ENCODE measurements around the gene LRRC55. TPM values are rescaled to one million over a fixed set of nuclear protein-coding genes. Genes with fewer than 3 reads are reported as not detected.
A peak's percentile ranks its signal among the peaks of the same experiment; 100 is the strongest.
"Not testable (repeated sequence)": the region's sequence is repeated elsewhere in the genome, so short reads cannot be mapped to it uniquely, and the experiment has no call there.

Gene LRRC55
- total RNA-seq, 1 donor from 2014 or later, result 0.72 TPM

DNA sequence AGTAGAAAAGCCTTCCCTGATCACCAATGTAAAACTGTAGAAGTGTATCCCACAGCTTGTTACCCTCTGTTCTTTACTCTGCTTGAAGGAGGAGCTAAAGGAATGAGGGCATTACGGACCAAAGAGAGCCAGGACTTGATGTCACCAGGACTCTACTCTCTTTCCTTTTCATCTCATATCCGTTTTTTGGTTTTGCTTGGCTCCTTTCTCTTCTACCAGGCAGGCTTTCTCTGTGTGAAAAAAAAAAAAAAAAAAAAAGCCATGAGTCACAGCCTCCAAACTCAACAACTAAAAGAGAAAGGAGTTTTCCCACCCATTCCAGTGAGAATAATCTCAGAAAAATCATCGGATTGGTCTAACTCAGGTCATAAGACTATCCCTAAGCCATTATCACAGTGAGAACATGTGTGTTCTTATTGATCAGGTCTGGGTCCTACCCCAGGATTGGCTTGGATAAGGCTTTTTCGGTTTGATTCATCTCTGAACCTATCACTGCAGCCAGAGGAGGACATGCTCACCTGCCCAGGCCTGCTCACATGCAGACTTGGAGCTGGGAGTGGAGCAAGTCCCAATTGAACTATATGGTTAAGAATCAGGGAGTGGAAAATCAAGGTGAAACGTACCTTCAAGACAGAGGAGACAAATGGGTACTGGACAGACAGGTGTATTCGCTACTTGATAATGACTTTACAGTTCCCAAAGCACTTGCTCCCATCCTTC, 19.4 kb upstream of the LRRC55 start:
- DNase-seq, result no peak

DNA sequence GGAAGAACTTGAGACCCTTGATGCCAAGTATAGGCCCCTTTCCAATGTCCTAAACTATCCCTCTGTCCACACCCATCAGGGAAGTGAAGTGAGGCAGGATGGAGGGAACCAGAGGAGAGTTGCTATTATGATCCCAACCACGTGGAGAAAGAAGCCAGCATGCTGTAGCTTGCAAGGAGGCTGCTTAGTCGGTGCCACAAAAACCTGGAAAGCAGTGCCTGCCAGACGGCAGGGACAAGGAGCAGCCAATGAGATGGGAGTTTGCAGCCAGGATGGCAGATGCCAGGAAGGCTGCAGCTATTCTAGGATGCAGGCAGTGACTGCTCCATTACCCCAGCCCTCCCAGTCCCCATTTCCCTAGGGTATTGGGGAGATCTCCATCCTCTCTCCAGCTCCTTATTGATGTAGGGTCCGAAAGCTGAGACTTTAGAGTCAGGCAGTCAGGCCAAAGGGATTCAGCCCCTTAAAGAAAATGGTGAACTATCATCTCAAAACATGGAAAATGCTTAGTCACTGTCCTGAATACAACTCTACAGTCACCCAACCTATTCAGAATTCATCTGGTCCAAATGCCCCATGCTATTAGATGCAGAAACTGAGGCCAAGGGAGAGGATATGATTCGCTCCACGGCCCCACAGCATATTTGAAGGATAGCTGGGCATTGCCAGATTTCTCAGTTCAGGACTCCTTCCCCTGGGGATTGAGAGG, 18.4 kb upstream of the LRRC55 start:
- DNase-seq, result no peak

DNA sequence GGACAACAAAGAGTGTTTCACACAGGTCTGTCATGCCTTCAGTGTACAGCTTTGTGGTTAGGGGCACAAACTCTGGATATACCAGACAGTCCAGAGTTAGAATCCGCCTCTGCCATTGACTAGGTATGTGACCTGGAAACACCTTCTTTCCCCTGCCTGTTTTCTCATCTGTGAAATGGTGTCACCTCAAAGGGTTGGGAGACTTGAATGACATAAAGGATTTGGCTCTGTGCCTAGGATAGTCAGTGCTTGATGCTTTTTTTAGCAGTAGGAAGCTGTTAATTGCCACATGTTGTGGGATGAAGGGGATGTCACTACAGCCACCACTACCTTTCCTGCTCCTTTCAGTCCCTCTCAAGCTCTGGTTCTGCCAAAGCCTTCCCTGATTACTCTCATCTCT, 17.4 kb upstream of the LRRC55 start:
- DNase-seq, result no peak

DNA sequence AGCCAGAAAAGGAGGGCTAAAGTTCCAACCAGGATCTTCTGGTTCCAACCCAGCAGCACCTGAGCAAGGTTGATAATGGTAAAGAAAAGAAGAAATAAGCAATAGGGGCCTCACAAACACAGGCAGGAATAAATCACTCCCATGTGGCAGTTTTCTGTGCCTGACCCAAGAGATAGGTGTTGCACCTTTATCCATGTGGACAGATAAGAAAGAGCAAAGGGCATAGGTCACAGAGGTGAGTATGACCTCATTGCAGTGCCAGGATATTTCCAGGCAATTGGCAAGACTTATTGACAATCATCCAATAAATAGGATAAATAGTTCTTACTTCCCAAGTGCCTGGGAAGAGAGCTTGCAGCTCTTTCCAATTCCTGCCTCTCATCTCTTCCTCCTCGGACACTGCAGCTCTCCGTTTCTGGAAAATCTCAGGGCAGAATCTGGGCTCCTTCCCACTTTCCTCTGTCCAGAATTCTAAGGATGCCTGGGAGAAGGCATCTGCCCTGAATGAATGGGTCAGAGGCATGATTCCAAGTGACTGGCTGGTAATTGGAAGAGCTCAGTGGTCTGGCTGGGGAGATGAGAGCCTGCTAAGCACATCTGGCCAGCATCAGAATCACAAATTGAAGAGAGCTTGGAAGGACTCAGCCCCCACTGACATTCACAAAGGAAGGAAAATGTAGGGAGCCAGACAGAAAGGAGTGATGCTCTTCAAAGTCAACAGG, 14.5 kb upstream of the LRRC55 start:
- peak; percentile 71 for DNase-seq

DNA sequence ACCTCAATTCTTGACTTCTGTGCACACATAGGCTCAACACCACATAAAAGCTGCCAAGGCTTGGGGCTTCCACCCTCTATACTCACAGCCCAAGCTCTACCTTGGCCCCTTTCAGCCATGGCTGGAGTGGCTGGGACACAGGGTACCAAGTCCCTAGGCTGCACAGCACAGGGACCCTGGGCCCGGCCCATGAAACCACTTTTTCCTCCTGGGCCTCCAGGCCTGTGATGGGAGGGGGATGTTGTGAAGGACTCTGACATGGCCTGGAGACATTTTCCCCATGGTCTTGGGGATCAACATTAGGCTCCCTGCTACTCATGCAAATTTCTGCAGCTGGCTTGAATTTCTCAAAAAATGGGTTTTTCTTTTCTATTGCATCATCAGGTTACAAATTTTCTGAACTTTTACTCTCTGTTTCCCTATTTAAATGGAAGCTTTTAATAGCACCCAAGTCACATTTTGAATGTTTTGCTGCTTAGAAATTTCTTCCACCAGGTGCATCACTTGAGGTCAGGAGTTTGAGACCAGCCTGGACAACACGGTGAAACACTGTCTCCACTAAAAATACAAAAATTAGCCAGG, 11.9 kb upstream of the LRRC55 start:
- DNase-seq, result not testable (repeated sequence)

DNA sequence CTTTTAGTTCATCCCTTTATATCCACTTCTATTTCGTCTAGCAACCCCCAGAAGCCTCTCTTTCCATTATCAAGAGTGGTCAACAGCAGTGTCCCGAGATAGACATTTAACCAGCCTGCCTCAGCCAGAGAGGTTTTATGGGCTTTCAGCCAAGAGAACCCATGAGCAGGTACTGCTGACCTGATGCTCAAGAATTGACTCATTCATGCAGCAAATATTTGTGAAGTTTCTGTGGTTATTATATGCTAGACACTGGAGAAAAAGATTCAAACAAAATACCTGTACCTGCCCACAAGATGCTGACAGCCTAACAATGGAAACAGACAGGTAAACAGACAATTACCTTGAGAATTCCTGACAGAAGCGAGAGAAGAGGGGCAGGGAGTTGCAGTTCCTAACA, 9.7 kb upstream of the LRRC55 start:
- no peak for DNase-seq

DNA sequence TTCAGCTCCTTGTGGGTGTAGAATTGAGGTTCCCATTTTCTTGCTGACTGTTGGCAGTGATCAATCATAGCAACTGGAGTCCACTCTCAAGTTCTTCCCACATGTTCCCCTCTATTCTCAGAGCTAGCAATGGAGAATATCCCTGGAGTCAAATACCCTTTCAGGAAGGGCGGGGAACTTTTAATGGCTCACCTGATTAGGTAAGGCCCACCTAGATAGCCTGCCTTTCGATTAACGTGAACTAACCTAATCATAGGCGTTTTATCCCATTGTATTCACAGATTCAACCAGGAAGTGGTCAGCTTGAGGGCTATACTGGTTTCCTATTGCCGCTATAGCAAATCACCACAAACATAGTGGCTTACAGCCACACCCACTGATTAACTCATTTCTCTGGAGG, 7.1 kb upstream of the LRRC55 start:
- DNase-seq, result no peak

DNA sequence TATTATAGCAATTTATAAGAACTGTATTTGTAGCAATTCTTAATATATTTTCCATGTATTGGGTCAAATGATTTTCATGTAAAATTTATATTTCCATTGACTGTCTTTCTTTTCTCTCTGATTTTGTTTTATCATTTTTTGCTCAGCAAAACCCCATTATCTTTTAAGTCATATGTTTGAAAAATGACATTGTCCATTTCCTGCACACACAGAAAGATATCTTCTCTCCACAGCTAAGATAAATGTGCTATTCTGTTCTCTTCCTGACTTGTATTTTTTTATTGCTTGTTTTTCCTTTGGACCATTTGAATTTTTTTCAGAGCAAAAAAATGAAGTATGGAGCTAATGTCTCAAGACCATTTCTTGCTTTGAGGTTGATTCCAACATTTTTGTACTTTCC, 6.3 kb upstream of the LRRC55 start:
- no peak for DNase-seq

DNA sequence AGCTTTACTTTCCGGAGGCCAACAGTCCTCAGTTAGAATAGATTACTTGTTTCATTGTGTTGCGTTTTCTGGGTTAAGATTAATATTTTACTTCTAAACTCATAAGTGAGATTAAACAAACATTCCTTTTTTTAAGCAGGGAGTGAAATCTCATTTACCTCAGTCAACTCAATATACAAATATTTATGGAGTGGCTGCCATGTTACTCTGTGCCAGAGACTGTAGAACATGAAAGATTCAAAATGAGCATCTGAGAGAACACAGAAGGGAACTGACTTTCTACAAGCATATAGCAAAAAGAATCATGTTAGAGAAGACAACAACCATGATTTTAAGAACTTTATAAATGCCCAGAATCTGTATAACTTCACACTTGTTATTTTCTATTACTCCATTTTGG, 3.4 kb upstream of the LRRC55 start:
- DNase-seq, result no peak

DNA sequence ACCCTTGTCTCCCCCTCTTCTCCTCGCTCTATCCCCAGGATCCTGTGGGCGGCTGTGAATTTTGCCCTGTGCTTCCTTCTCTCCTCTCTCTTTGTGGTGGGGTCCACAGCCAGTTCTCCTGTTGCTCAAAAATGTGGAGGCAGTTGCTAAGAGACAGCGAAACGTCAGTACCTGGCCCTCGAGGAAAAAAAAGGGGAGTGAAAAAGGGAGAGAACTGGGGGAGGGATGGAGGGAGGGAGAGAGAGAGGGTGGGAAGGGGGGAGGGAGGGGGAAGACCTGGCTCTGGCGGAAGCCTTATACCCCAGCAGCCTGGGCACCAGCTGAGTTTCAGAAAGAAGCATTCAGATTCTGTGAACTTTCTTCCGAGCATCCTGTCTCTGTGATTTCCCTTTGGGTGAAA, 2.1 kb upstream of the LRRC55 start:
- DNase-seq, result no peak

DNA sequence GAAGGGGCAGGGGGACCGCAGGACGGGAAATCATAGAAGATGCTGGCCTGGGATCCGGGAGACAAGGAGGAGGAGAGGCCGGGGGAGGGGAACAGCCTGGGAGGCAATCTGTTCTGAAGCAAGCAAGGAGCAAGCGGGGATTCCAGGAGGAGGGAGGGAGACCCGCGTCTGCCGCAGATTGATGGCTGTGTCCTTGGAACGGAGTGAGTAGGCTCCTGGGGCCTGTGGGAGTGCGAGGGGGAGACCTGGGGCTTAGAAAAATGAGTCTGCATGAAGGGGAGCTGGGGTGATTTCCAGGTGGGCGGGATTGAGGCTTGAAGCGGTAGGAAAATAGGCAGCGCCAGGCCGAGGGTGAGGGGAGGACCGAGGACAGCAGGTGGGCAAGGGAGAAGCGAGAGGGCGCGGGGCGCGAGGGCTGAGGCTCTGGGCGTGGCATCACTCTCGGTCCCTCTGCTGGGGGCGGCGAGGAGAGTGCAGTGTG, 1.6 kb upstream of the LRRC55 start:
- no peak for DNase-seq

DNA sequence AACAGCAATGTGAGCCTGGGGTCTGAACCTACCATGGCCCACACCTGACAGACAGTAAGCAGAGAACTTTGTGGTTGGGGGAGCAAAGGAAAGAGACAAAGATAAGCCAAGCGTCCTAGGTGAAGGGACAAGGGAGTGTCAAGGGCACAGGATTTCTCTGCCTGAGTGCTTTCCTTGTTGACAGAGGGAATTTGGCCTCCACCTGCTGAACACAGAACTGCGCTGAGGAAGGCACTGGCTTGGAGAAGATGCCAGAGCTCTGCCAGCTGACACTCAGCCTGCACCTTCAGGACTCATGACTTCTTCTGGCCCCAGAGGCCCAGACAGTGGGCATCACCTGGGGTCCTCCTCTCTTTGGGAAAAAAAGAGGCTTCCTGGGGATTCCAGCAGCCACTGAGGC, 789 bp upstream of the LRRC55 start:
- DNase-seq, result no peak

DNA sequence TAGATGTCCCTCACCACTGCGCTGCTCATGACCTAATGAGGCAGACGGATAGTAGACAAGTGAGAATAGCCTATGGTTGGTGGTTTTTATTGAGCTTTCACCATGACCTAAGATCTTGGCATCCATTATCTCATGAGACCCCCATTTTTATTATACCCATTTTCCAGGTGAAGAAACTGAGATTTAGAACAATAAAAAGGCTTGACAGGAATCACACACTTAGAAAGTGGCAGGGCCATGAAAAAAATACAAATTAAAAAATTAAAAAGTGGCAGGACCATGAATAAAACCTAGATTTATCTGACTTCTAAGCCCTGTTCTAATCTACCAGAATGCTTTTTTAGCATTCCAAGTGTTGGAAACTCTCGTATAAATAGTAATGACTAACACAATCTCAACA, 1.1 kb downstream of the LRRC55 start:
- DNase-seq, result no peak

DNA sequence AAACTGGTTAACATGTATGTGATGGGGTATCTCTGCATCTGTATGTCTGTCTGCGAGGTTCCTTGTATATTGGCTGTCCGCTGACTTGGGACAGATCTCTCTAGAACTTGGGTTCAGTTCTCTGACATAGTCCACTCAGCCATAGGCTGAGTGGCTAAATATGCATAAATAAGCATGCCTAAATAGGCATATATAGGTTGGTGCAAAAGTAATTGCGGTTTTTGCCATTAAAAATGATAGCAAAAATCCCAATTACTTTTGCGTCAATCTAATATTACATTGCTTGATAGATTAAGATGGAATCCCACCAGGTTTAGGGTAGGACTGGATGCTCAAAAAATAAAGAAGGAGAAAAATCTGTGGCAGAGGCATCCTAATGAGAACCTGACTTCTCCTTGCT, 8.8 kb downstream of the LRRC55 start:
- DNase-seq, result no peak

DNA sequence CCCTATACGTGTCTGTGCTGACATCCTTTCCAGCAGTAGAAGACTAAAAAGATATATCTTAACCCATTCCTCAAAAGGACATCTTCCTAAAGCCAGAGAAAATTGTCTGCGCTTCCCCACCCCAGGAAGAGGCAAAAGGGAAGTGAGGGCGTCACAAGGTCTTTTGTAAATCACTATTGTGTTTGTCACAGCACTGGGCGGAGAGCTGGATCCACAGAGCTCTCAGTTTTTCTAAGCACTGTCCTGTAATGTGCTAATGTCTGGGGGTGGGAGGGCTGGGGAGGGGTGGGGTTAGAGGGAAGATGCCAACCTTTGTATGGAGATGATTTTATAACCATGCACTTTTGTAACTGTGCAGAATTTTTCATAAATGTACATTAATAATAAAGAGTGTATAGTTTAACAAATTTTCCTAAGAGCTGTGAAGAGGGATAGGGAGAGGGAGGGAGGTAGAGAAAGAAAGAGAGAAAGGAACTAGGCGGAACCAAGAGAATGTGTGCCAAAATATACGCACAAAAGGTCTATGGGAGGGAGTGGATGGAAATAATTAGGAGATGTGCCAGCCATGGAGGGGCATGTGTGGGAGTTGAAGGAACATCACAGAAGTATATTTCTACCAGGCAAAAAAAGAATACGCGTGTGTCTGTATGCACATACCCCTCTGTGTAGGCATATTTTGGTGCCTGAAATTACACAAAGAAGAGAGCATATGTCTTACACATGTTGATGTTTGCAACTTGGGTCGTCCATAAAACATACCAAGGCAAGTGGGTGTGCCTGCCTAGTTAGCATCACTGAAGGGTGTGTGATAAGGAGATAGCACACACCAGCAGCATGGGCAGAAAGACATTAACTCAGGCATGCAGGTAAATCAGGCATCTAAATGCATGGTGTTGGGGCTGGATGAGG, 9.8 kb downstream of the LRRC55 start:
- no peak for DNase-seq

DNA sequence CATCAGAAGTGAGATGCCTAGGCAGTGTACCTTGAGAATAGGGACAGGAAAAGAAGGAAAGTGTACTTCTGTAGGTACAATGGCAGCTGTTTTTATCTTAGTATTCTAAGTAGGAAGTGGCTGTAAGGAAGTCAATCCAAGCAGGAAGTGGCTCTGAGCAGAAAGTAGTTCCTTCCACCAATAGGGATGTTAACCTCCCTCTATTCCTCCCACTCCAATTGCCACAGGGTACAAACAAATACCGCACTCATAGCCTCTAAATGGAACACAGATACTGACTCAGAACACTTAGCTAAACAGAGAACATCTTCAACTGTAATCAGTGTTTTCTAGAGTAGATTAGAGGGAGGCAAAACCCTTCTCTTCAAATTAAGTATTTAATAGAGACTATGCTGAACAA, 10.6 kb downstream of the LRRC55 start:
- DNase-seq, result no peak

DNA sequence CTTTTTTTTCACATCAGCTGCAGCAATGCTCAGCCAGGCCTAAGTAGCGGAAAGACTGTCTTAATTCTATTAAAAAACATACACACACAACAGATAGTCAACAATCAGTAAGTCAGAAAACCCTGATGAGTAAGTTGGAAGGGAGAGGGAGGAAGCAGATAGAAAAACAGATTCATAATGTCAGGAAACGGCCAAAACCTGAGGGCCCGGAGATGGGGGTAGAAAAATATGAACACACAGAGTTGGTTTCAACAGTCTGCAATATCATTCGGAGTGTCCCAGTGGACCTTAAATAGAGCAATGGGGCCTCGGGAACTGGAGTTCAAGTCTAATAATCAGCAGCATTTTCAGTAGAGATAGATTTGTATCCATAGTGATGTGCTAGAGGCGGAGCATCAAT, 14.8 kb downstream of the LRRC55 start:
- DNase-seq, result no peak

DNA sequence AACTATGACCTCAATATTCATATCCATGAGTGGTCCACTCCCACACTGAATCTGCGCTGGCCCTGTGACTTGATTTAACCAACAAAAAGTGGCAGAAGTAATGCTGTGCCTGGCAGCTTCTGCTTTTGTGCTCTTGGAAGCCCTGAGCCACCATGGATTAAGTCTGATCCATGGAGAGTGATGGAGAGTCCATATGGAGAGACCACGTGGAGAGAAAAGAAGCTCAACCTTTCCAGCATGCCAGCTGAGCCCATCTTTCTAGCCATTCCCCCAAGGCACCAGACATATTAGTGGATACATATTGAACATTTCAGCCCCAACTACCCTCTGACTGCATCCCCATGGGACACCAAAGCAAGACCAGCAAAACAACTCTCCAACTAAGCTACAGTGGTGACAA, 16.0 kb downstream of the LRRC55 start:
- DNase-seq, result no peak

DNA sequence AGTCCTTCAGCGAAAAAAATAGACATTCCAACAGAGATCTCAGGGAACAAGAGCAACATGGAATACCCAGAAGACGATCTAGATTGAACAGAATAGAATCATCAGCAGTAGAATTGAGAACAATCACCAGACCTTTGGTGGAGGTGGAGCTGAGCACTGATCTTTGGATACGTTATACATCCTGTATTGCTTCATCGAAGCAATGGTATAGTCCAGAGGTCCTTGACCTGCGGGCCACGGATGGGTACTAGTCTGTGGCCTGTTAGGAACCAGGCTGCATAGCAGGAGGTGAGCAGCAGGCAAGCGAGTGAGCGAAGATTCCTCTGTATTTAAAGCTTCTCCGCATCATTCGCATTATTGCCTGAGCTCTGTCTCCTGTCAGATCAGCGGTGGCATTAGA, 17.6 kb downstream of the LRRC55 start:
- no peak for DNase-seq

DNA sequence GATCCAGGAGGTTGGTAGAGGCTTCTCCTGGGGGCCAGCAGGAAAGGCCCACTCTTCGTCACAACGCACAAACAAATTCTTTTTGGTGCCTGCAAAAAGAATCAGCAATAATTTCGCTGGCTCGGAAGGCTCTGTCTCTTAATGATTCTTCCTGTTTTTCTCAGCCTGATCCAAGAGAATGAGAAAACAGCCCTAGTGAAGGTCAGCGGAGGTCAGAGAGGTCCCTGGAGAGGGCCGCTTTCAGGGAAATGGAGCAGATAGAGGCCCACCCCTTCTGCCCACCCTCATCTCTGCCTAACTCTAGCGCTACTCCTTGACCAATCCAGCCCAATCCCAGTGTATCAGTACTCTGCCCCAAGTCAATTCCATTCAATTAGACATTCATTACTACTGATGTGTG, 19.2 kb downstream of the LRRC55 start:
- no peak for DNase-seq

DNA sequence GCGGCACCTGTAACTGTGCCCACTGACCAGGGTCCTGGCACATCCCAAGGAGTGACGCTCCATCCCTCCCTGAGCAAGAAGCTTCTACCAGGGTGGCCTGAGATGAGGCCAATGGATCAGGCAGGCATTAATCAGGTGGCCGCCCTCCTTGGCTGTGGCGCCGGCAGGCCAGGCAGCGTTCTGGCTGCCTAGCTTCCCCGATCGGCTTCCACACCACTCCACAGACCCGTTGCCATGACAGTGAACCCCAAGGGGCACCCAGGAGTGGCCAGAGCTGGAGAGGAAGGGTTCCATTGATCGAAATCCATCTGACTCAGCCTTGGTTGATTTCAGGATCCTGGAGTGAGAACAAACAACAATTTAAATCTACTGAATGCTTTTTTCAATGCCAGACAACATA, 20.5 kb downstream of the LRRC55 start:
- peak; percentile 46 for DNase-seq

DNA sequence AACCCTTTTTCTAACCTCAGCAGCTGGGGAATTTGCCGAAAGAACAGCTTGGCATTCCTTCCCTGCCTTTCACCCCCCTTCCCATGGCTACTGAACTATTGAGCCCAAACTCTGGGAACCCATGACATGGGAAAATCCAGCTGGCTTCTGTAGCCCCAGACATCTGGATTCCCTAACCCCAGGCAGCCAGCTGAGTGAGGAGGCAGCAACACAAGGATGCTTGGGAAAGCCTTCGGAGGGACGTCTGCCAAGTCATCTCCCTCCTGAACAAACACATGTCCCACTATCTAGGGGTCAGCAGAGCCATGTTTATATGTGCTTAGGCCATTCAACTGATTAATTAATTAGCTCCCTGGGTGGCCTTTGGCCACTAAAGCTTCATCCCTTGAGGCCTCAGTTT, 21.6 kb downstream of the LRRC55 start:
- peak; percentile 94 for DNase-seq

Data from tongue (tissue), 2 donors.